CD14-positive monocyte (primary cell): ENCODE measurements around the gene STARD10. TPM values are rescaled to one million over a fixed set of nuclear protein-coding genes. Genes with fewer than 3 reads are reported as not detected.
A peak's percentile ranks its signal among the peaks of the same experiment; 100 is the strongest.

Source experiments
- DNase-seq, 3 donors: peaks; one replicate each; pipeline ENCODE4 v3.0.0-alpha.2; 2011 to 2022
- H2AFZ ChIP-seq: 2 replicates; pipeline ENCODE4 v1.6.0; 2012; ENCODE audit warnings: mild to moderate bottlenecking, low read depth, low read length, inconsistent platforms; ENCODE audit not compliant: insufficient read depth, poor library complexity, severe bottlenecking
- H3K27ac ChIP-seq, 2 donors: 1 replicate in 1 of 2; 2 replicates in 1 of 2; pipeline ENCODE4 v1.5.1; 2012 to 2013; ENCODE audit warnings: low read length in 2 of 2, control low read depth in 1 of 2, inconsistent platforms in 1 of 2, low read depth in 1 of 2, mild to moderate bottlenecking in 1 of 2
- H3K27me3 ChIP-seq, 2 donors: one replicate each; pipeline versions ENCODE4 v1.6.0 to v1.6.1; 2011 to 2013; ENCODE audit warnings: low read length in 2 of 2; ENCODE audit not compliant: control insufficient read depth in 2 of 2, insufficient read depth in 2 of 2
- H3K36me3 ChIP-seq, 2 donors: replicated peaks in 1 of 2; 1 replicate in 1 of 2; 2 replicates in 1 of 2; pipeline versions ENCODE4 v1.5.1 to v1.6.1; 2012 to 2013; ENCODE audit warnings: low read length in 2 of 2, control low read depth in 1 of 2, inconsistent platforms in 1 of 2, mild to moderate bottlenecking in 1 of 2; ENCODE audit not compliant: insufficient read depth in 2 of 2, control insufficient read depth in 1 of 2
- H3K4me1 ChIP-seq, 2 donors: 1 replicate in 1 of 2; 2 replicates in 1 of 2; pipeline versions ENCODE4 v1.5.1 to v1.6.1; 2012 to 2013; ENCODE audit warnings: low read length in 2 of 2, control low read depth in 1 of 2, inconsistent platforms in 1 of 2, mild to moderate bottlenecking in 1 of 2, moderate library complexity in 1 of 2; ENCODE audit not compliant: insufficient read depth in 2 of 2, control insufficient read depth in 1 of 2
- H3K4me2 ChIP-seq: replicated peaks from 2 replicates; pipeline ENCODE3; 2012; ENCODE audit warnings: low read length, moderate library complexity, mild to moderate bottlenecking; ENCODE audit not compliant: poor library complexity, severe bottlenecking; ENCODE audit errors: extremely low read depth
- H3K4me3 ChIP-seq, 3 experiments: fragments of 200-600 bp in 1 of 3; sonication (generic) in 1 of 3; replicated peaks in 1 of 3; 1 replicate in 2 of 3; 2 replicates in 1 of 3; pipeline ENCODE4 v1.5.1; 2011 to 2013; ENCODE audit warnings: low read length in 3 of 3, mild to moderate bottlenecking in 3 of 3, control low read depth in 2 of 3, low read depth in 2 of 3, inconsistent platforms in 1 of 3, moderate library complexity in 1 of 3
- H3K79me2 ChIP-seq: 2 replicates; pipeline ENCODE4 v1.6.0; 2012; ENCODE audit warnings: mild to moderate bottlenecking, control low read depth, inconsistent platforms, low read length, moderate library complexity; ENCODE audit not compliant: insufficient read depth
- H3K9ac ChIP-seq: 2 replicates; pipeline ENCODE4 v1.6.0; 2017; ENCODE audit warnings: low read length, mild to moderate bottlenecking; ENCODE audit not compliant: insufficient read depth, poor library complexity, severe bottlenecking
- H3K9me3 ChIP-seq, 2 donors: replicated peaks in 1 of 2; 1 replicate in 1 of 2; 2 replicates in 1 of 2; pipeline versions ENCODE4 v1.5.1 to v1.6.1; 2012 to 2013; ENCODE audit warnings: low read length in 2 of 2, control low read depth in 1 of 2; ENCODE audit not compliant: control insufficient read depth in 1 of 2, insufficient read depth in 1 of 2
- H4K20me1 ChIP-seq: 2 replicates; pipeline ENCODE4 v1.6.0; 2012; ENCODE audit warnings: mild to moderate bottlenecking, low read length, control low read depth, moderate library complexity; ENCODE audit not compliant: insufficient read depth
- H3K27ac Mint-ChIP-seq, 7 donors: one replicate each; pipeline ENCODE4 v1.8.0; 2020; ENCODE audit warnings: mild to moderate bottlenecking in 7 of 7, mixed read lengths in 7 of 7, moderate library complexity in 6 of 7, inconsistent platforms in 2 of 7
- H3K27me3 Mint-ChIP-seq, 3 donors: one replicate each; pipeline ENCODE4 v1.8.0; 2021 to 2022; ENCODE audit warnings: low read depth in 3 of 3, mild to moderate bottlenecking in 3 of 3, mixed read lengths in 3 of 3, moderate library complexity in 3 of 3, inconsistent platforms in 1 of 3
- H3K36me3 Mint-ChIP-seq, 2 donors: one replicate each; pipeline ENCODE4 v1.8.0; 2020; ENCODE audit warnings: mixed read lengths in 2 of 2, inconsistent platforms in 1 of 2, mild to moderate bottlenecking in 1 of 2
- H3K4me1 Mint-ChIP-seq: one replicate; pipeline ENCODE4 v1.8.0; 2020; ENCODE audit warnings: mild to moderate bottlenecking, mixed read lengths
- H3K4me3 Mint-ChIP-seq, 2 donors: one replicate each; pipeline ENCODE4 v1.8.0; 2020; ENCODE audit warnings: mild to moderate bottlenecking in 2 of 2, mixed read lengths in 2 of 2, moderate library complexity in 1 of 2
- H3K9me3 Mint-ChIP-seq, 7 donors: one replicate each; pipeline ENCODE4 v1.8.0; 2020 to 2022; ENCODE audit warnings: mixed read lengths in 7 of 7, mild to moderate bottlenecking in 6 of 7, moderate library complexity in 6 of 7, inconsistent platforms in 2 of 7
- WGBS: methylation state at CpG from one replicate; pipeline ENCODE4 v1.1.5; 2013; ENCODE audit warnings: missing lambda C conversion rate; ENCODE audit not compliant: insufficient coverage; 5-methylcytosine and 5-hydroxymethylcytosine counted together
- intact Hi-C, 2 donors: fragments of 100-400 bp; cut with micrococcal nuclease; formaldehyde crosslinking; loops; one replicate each; pipeline versions ENCODE4 v1.15.0 to v1.15.1; 2023
- polyA plus RNA-seq, 3 donors: library from polyadenylated mRNA; depleted of rRNA in 1 of 3; unstranded in 2 of 3; stranded (reverse) in 1 of 3; fragments of 300-500 nt in 2 of 3; fragments of >200 nt in 1 of 3; fragmentation: Illumina TruSeq in 2 of 3; gene quantifications; 1 replicate in 2 of 3; 2 replicates in 1 of 3; pipeline ENCODE4 v1.2.3, GENCODE V29; 2012 to 2021
- TF ChIP-seq, protein P1 (sequence below): fragments of 200-600 bp; IDR thresholded peaks from one replicate; pipeline ENCODE4 v1.8.0; 2022; ENCODE audit warnings: antibody characterized with exemption, mild to moderate bottlenecking

The STARD10 gene
- polyA plus RNA-seq, 3 donors, result 13.6 to 18.7 (median 15.4) TPM

DNA sequence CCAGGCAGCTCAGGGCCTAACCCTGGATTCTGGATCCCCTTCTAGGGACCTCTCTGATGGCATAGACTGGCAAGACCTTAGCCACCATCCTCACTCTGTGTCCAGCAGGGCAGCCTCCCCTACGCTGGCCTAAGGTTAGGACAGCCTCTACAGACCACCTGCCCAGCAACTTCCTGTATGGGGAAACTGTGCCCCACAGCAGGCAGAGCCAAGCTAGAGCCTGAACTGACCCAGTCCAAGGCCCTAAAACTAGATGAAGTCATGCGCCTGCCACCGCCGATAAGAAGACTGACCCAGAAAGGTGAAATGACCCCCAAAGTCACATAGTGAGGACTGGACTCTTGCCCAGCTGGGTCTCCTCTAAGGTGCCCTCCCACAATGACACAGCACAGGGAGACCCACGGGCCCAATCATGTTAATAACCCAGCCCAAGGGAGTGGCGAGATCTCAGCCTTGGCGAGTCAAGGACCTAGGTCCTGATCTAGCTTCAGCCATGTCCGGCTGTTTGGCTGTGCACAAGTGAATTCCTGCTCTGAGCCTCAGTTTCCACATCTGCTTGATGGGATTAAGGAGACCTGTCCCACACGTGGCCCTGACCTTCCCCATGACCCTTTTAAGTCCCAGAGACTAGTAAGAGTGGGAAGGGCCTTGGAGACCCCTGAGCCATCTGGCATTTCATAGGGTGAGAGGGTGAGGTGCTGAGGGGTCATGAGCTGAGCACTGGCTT is 17.6 kb downstream of the STARD10 start:
- Mint-ChIP-seq H3K4me3 (peak overlapping the region in 1 of 2 donors; percentile 55), H3K27me3 (peaks cover 20 to 29% (median 26%) of the 10 kb centered on the region in 3 donors), H3K9me3 (peaks cover 0 to 2% (median 0%) of the 10 kb centered on the region in 7 donors), H3K4me1 (peaks cover 33% of the 10 kb centered on the region), H3K36me3 (peaks cover 4 to 19% of the 10 kb centered on the region in 2 donors), H3K27ac (peak overlapping the region in 1 of 7 donors; percentile 44)
- H2AFZ ChIP-seq, result no peak overlapping the region
- intact Hi-C loops, result no loop called here
- H3K4me1 ChIP-seq, result peaks cover 21 to 29% of the 10 kb centered on the region in 2 donors
- peak overlapping the region; percentile 16 for H3K4me2 ChIP-seq
- peaks cover 16% of the 10 kb centered on the region for H4K20me1 ChIP-seq
- WGBS, result 74% methylated on average over 8 of the region's 9 CpGs
- H3K9me3 ChIP-seq, result no peaks in the 10 kb centered on the region
- TF ChIP-seq, protein P1, sequence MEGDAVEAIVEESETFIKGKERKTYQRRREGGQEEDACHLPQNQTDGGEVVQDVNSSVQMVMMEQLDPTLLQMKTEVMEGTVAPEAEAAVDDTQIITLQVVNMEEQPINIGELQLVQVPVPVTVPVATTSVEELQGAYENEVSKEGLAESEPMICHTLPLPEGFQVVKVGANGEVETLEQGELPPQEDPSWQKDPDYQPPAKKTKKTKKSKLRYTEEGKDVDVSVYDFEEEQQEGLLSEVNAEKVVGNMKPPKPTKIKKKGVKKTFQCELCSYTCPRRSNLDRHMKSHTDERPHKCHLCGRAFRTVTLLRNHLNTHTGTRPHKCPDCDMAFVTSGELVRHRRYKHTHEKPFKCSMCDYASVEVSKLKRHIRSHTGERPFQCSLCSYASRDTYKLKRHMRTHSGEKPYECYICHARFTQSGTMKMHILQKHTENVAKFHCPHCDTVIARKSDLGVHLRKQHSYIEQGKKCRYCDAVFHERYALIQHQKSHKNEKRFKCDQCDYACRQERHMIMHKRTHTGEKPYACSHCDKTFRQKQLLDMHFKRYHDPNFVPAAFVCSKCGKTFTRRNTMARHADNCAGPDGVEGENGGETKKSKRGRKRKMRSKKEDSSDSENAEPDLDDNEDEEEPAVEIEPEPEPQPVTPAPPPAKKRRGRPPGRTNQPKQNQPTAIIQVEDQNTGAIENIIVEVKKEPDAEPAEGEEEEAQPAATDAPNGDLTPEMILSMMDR, result no peak
- no peak overlapping the region for H3K4me3 ChIP-seq
- peaks cover 3 to 18% of the 10 kb centered on the region in 2 donors for H3K27me3 ChIP-seq
- H3K27ac ChIP-seq, result no peak overlapping the region
- no peaks in the 10 kb centered on the region for H3K79me2 ChIP-seq
- H3K36me3 ChIP-seq, result no peaks in the 10 kb centered on the region
- H3K9ac ChIP-seq, result no peak overlapping the region
- no peak for DNase-seq

DNA sequence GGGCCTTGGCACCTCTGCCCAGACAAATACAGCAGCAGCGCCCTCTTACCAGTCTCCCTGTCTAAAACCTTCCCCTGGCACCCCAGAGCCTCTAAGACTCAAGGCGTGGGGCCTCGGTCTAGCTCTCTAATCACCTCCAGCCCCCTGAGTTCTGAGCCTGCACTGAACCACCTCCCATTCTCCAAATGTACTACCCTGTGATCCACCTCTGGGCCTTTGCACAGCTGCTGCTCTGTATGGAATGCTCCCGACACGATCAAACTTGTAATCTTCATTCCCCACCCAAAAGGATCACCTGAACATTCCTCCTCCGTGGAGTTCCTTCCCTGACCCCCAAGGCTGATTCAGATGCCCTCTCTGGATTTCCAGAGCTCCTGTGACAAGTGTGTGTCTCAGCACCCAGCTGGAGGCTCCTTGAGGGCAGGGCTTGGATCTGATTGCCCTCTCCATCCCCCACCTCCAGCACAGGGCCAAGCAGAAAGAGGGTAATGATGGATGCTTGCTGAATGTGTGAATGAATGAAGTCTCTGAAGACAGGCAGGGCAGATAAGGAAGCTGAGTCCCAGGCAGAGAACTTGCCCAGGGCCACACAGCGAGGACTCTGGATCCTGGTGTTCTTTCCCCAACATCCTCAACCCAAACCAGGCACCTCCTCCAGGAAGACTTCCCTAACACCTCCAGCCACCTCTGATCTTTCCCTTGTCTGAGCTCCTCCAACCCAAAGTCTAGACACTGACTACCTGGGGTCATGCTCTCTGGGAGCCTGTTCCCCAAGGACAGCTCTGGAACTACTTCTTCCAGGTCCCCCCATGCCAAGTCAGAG is 18.3 kb downstream of the STARD10 start:
- H3K27ac ChIP-seq, result no peak overlapping the region
- H3K79me2 ChIP-seq, result no peaks in the 10 kb centered on the region
- TF ChIP-seq, protein P1, result no peak
- H3K4me2 ChIP-seq, result no peak overlapping the region
- H3K4me1 ChIP-seq, result peaks cover 14 to 21% of the 10 kb centered on the region in 2 donors
- 93% methylated on average over 6 of the region's 7 CpGs for WGBS
- peaks cover 0 to 11% of the 10 kb centered on the region in 2 donors for H3K27me3 ChIP-seq
- Mint-ChIP-seq H3K27ac (peak overlapping the region in 2 of 7 donors; percentile 44 to 56), H3K4me1 (peaks cover 28% of the 10 kb centered on the region), H3K9me3 (peaks cover 0 to 2% (median 0%) of the 10 kb centered on the region in 7 donors), H3K4me3 (peak overlapping the region in 1 of 2 donors; percentile 43), H3K27me3 (peaks cover 15 to 21% (median 19%) of the 10 kb centered on the region in 3 donors), H3K36me3 (peaks cover 4 to 17% of the 10 kb centered on the region in 2 donors)
- no peaks in the 10 kb centered on the region for H3K9me3 ChIP-seq
- H3K4me3 ChIP-seq, result no peak overlapping the region
- H3K9ac ChIP-seq, result no peak overlapping the region
- intact Hi-C loops, result no loop called here
- H2AFZ ChIP-seq, result no peak overlapping the region
- no peaks in the 10 kb centered on the region for H3K36me3 ChIP-seq
- DNase-seq, result no peak
- H4K20me1 ChIP-seq, result peaks cover 10% of the 10 kb centered on the region
